ENCODE measurements around the gene PAGR1. TPM values are rescaled to one million over a fixed set of nuclear protein-coding genes. Genes with fewer than 3 reads are reported as not detected.

The PAGR1 gene
- total and polyA plus RNA-seq, 2 of the 8 experiments (the other 6 are each of a cell fraction or from before 2014, with no cell fraction given) = 35.4 to 56.4 TPM

DNA sequence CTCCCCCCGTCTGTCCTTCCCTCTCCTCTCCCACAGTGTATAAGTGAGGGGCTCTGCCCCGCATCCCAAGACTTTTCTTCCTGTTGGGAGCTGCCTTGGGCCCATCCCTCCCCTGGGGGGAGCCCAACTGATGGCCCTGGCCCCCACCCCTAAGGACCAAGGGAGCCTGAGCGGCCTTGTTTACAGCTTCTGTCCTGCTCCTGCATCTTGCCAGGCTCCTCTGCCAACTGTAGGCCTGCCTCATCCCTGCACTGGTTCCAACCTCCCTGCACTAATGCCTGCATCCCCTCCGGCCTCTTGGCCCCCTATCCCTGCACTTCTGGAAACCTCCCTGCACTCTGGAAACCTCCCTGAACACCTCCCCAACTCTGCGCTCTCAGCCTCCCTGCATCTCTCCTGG, 1.4 kb upstream of the PAGR1 start:
- no peak for DNase-seq (ENCODE audit: low read depth in 1 of 2, low spot score in 2 of 2)
- ChIA-PET CTCF (ENCODE audit: partially characterized antibody) (interaction anchor here (0.6 to 17.5 kb wide), 5 partner anchors 25 to 63 kb away, joined by 3 to 212 read pairs (median 3); no protein-coding TSS in a partner anchor), POLR2A (ENCODE audit: partially characterized antibody) (interaction anchor here (0.9 to 16.6 kb wide), 9 partner anchors 7 to 217 kb away, joined by 3 to 167 read pairs (median 4); partner anchors contain the start of genes CDIPT, HIRIP3, MAZ and TLCD3B)
- H4K5ac ChIP-seq (ENCODE audit: insufficient read length, low read depth, low read length) = no peak overlapping the region
- H3K36me3 ChIP-seq (ENCODE audit: control insufficient read depth in 2 of 4, insufficient read depth in 4 of 4, low read length in 3 of 4) = peaks cover 6 to 26% (median 16%) of the 10 kb centered on the region in 4 experiments
- H2BK5ac ChIP-seq (ENCODE audit: low read depth, low read length) = peak overlapping the region; percentile 89; the same call in 1 of the 2 replicates
- H3K23ac ChIP-seq (ENCODE audit: insufficient read length) = no peak overlapping the region
- no peak overlapping the region for H2BK120ac ChIP-seq (replicated peaks; ENCODE audit: low read depth, low read length)
- peak overlapping the region; percentile 91 to 92 for H3K4me2 ChIP-seq (ENCODE audit: insufficient read depth in 1 of 2, low read depth in 2 of 2, low read length in 2 of 2)
- no peaks in the 10 kb centered on the region; the same call in none of the 2 replicates for H3K79me1 ChIP-seq (ENCODE audit: low read depth, low read length)
- peak overlapping the region; percentile 40; the same call in 1 of the 2 replicates for H2AK5ac ChIP-seq (ENCODE audit: low read depth, low read length)
- peaks cover 27% of the 10 kb centered on the region for H3K23me2 ChIP-seq (ENCODE audit: low read depth, low read length)
- no peak for TF ChIP-seq SIRT6 (IDR thresholded peaks at IDR 0.05; ENCODE audit: low read length)
- no peak for TF ChIP-seq EZH2 (IDR thresholded peaks at IDR 0.05; ENCODE audit: low read depth, low read length, severe bottlenecking)
- TF ChIP-seq KDM4A (IDR thresholded peaks at IDR 0.05; ENCODE audit: low read depth, low read length, severe bottlenecking) = peak; percentile 5
- TF ChIP-seq CHD2 (IDR thresholded peaks at IDR 0.05; ENCODE audit: low read length) = no peak
- H4K8ac ChIP-seq (ENCODE audit: extremely low read depth, insufficient read depth, low read length) = no peak overlapping the region
- no peak overlapping the region for H3K14ac ChIP-seq (ENCODE audit: insufficient read length)
- no peak overlapping the region for H2AFZ ChIP-seq (ENCODE audit: low read length)
- peak overlapping the region in 1 of 4 experiments; percentile 39; a peak in 3 of 7 replicates for H3K9ac ChIP-seq (replicated peaks in 1 of 4; ENCODE audit: extremely low read depth in 1 of 4, low read depth in 3 of 4, low read length in 3 of 4)
- peaks cover 0 to 26% of the 10 kb centered on the region in 2 experiments; a peak in 1 of 4 replicates for H3K79me2 ChIP-seq (ENCODE audit: control insufficient read depth in 1 of 2, insufficient read depth in 2 of 2, low read length in 2 of 2)
- no peak overlapping the region for H3K27ac ChIP-seq (ENCODE audit: low read depth, low read length)
- no peaks in the 10 kb centered on the region for H3K9me3 ChIP-seq (ENCODE audit: insufficient read depth in 2 of 2, low read depth in 1 of 2, low read length in 1 of 2)
- peak overlapping the region; percentile 80; the same call in 1 of the 2 replicates for H2BK20ac ChIP-seq (ENCODE audit: low read length)
- H2BK15ac ChIP-seq (ENCODE audit: low read length) = peak overlapping the region; percentile 82; the same call in 1 of the 2 replicates
- H3K18ac ChIP-seq (ENCODE audit: extremely low read depth, low read length) = peak overlapping the region; percentile 71
- H4K91ac ChIP-seq (replicated peaks; ENCODE audit: insufficient read length, low read length) = peak overlapping the region; percentile 54
- no peak overlapping the region for H3K56ac ChIP-seq (replicated peaks; ENCODE audit: insufficient read length, low read depth, low read length)
- H3K4me1 ChIP-seq (replicated peaks in 1 of 4; ENCODE audit: control insufficient read depth in 3 of 4, insufficient read depth in 4 of 4, low read length in 3 of 4) = peaks cover 0 to 45% (median 31%) of the 10 kb centered on the region in 4 experiments; a peak in 6 of 7 replicates
- H2BK12ac ChIP-seq (ENCODE audit: low read depth, low read length) = peak overlapping the region; percentile 92; the same call in 1 of the 2 replicates
- H4K20me1 ChIP-seq (replicated peaks in 1 of 2; ENCODE audit: control insufficient read depth in 1 of 2, insufficient read depth in 2 of 2, low read length in 2 of 2) = peaks cover 5 to 8% of the 10 kb centered on the region in 2 experiments
- H3K4ac ChIP-seq (replicated peaks; ENCODE audit: insufficient read length, low read depth, low read length) = no peak overlapping the region
- H3K4me3 ChIP-seq (ENCODE audit: extremely low read depth in 1 of 4, insufficient read depth in 2 of 4, low read depth in 3 of 4, low read length in 4 of 4) = peak overlapping the region; percentile 59 to 91 (median 83); a peak in 7 of 8 replicates
- no peaks in the 10 kb centered on the region for H3K27me3 ChIP-seq (replicated peaks in 1 of 4; ENCODE audit: control insufficient read depth in 3 of 4, extremely low read depth in 1 of 4, insufficient read depth in 3 of 4, low read length in 3 of 4)
- WGBS, 2 experiments (ENCODE audit: extremely low coverage in 1 of 2, insufficient coverage in 1 of 2, insufficient read length in 1 of 2, insufficient replicate concordance in 2 of 2, low coverage in 1 of 2, low lambda C conversion rate in 2 of 2, missing lambda C conversion rate in 1 of 2) = 64% methylated on average over 3 of the region's 5 CpGs; no CpG with 5 or more reads in 1 of the 2 experiments
- no peak for FAIRE-seq
